Measurements from ENCODE around the gene EML6. TPM values are rescaled to one million over a fixed set of nuclear protein-coding genes. Genes with fewer than 3 reads are reported as not detected.
A peak's percentile ranks its signal among the peaks of the same experiment; 100 is the strongest.

The EML6 gene
- total and polyA plus RNA-seq, 2 experiments from 2014 or later = 2.7 to 6.2 TPM

- peaks cover 4% of the 10 kb centered on the region for H3K36me3 Mint-ChIP-seq (ENCODE audit: low read depth)
- Histone ChIP-seq H3K36me3 (ENCODE audit: insufficient read depth) (no peaks in the 10 kb centered on the region), H3K79me2 (replicated peaks; ENCODE audit: insufficient read depth) (no peaks in the 10 kb centered on the region), H3K27me3 (ENCODE audit: insufficient read depth) (no peaks in the 10 kb centered on the region), H2AFZ (peak overlapping the region; percentile 47; the same call in 1 of the 2 replicates), H3F3A (replicated peaks; ENCODE audit: low read depth) (no peaks in the 10 kb centered on the region), H3K4me3 (no peak overlapping the region), H3K4me2 (no peak overlapping the region), H3K27ac (ENCODE audit: low read depth) (no peak overlapping the region), H3K4me1 (ENCODE audit: insufficient read depth) (no peaks in the 10 kb centered on the region), H3K9me2 (ENCODE audit: insufficient read depth) (no peaks in the 10 kb centered on the region; the same call in 1 of the 2 replicates), H4K20me1 (replicated peaks; ENCODE audit: insufficient read depth) (no peaks in the 10 kb centered on the region)
- TF ChIP-seq, protein P1, sequence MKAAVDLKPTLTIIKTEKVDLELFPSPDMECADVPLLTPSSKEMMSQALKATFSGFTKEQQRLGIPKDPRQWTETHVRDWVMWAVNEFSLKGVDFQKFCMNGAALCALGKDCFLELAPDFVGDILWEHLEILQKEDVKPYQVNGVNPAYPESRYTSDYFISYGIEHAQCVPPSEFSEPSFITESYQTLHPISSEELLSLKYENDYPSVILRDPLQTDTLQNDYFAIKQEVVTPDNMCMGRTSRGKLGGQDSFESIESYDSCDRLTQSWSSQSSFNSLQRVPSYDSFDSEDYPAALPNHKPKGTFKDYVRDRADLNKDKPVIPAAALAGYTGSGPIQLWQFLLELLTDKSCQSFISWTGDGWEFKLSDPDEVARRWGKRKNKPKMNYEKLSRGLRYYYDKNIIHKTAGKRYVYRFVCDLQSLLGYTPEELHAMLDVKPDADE (IDR thresholded peaks at IDR 0.05) = no peak
- TF ChIP-seq NANOG (IDR thresholded peaks at IDR 0.05; ENCODE audit: borderline replicate concordance) (no peak), JUNB (IDR thresholded peaks at IDR 0.05; ENCODE audit: unreplicated experiment) (no peak), EZH2phosphoT487 (IDR thresholded peaks at IDR 0.05; ENCODE audit: unreplicated experiment) (no peak), ZNF331 (CRISPR knock-in tag; IDR thresholded peaks at IDR 0.05; ENCODE audit: low read depth) (no peak), REST (IDR thresholded peaks at IDR 0.05; ENCODE audit: unreplicated experiment) (no peak), EZH2 (IDR thresholded peaks at IDR 0.05; ENCODE audit: low read depth, unreplicated experiment) (no peak), STAT1 (IDR thresholded peaks at IDR 0.05; ENCODE audit: unreplicated experiment) (no peak)
- H3K4me3 Mint-ChIP-seq = no peak overlapping the region
- peaks cover 17% of the 10 kb centered on the region for H3K27me3 Mint-ChIP-seq (ENCODE audit: insufficient read depth, low read depth, poor library complexity)
- no peak for DNase-seq (ENCODE audit: low spot score)
- H3K27ac Mint-ChIP-seq = no peak overlapping the region
- H3K9me3 Mint-ChIP-seq = peaks cover 13% of the 10 kb centered on the region
- peaks cover 3% of the 10 kb centered on the region; the same call in 2 of the 3 replicates for H3K4me1 Mint-ChIP-seq
- peak; percentile 28; the same call in 2 of the 3 replicates for ATAC-seq
Observed at GRCh38 chr2:54948120-54948519, 224.7 kb downstream of the EML6 start.

DNA sequence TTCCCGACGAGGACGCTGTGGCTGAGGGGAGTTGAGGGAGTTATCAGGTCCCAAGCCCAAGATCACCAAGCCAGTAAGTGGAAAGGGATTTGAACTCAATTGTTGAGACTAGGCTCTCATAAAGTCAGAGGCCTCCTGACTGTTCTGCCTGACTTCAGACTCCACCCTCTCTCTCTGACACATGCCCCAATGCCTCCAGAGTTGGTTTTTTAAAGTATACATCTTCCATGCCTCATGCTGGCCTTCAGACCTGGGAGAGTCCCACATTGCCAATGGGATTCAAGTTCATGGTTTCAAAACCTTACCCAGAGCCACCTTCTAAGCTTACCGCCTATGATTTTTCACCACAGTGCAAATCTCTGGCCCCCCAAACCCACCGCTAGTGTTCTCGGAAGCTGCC is 226.0 kb downstream of the EML6 start:
- H3K4me2 ChIP-seq = no peak overlapping the region
- no peaks in the 10 kb centered on the region for H3K27me3 ChIP-seq (ENCODE audit: insufficient read depth)
- ATAC-seq (no peak), DNase-seq (ENCODE audit: low spot score) (no peak)
- no peak overlapping the region for H2AFZ ChIP-seq
- H3K4me1 Mint-ChIP-seq = peaks cover 3% of the 10 kb centered on the region; the same call in 2 of the 3 replicates
- no peaks in the 10 kb centered on the region for H4K20me1 ChIP-seq (replicated peaks; ENCODE audit: insufficient read depth)
- peaks cover 13% of the 10 kb centered on the region for H3K9me3 Mint-ChIP-seq
- H3K36me3 ChIP-seq (ENCODE audit: insufficient read depth) = no peaks in the 10 kb centered on the region
- no peaks in the 10 kb centered on the region for H3F3A ChIP-seq (replicated peaks; ENCODE audit: low read depth)
- H3K27ac Mint-ChIP-seq = no peak overlapping the region
- H3K4me3 ChIP-seq = no peak overlapping the region
- H3K79me2 ChIP-seq (replicated peaks; ENCODE audit: insufficient read depth) = no peaks in the 10 kb centered on the region
- H3K4me3 Mint-ChIP-seq = no peak overlapping the region
- H3K27ac ChIP-seq (ENCODE audit: low read depth) = no peak overlapping the region
- H3K4me1 ChIP-seq (ENCODE audit: insufficient read depth) = no peaks in the 10 kb centered on the region
- peaks cover 17% of the 10 kb centered on the region for H3K27me3 Mint-ChIP-seq (ENCODE audit: insufficient read depth, low read depth, poor library complexity)
- H3K9me2 ChIP-seq (ENCODE audit: insufficient read depth) = no peaks in the 10 kb centered on the region
- H3K36me3 Mint-ChIP-seq (ENCODE audit: low read depth) = peaks cover 4% of the 10 kb centered on the region
- TF ChIP-seq JUNB (IDR thresholded peaks at IDR 0.05; ENCODE audit: unreplicated experiment) (no peak), CREB1 (CRISPR knock-in tag; IDR thresholded peaks at IDR 0.05; ENCODE audit: low read depth) (no peak), POLR2AphosphoS5 (IDR thresholded peaks at IDR 0.05; ENCODE audit: low read depth) (no peak), NANOG (IDR thresholded peaks at IDR 0.05; ENCODE audit: borderline replicate concordance) (no peak), EZH2phosphoT487 (IDR thresholded peaks at IDR 0.05; ENCODE audit: unreplicated experiment) (no peak), REST (IDR thresholded peaks at IDR 0.05; ENCODE audit: unreplicated experiment) (no peak), ZNF331 (CRISPR knock-in tag; IDR thresholded peaks at IDR 0.05; ENCODE audit: low read depth) (no peak), EZH2 (IDR thresholded peaks at IDR 0.05; ENCODE audit: low read depth, unreplicated experiment) (no peak)
- TF ChIP-seq, protein P1 (IDR thresholded peaks at IDR 0.05) = no peak

All from GM23338 (cell line).